Measurements from ENCODE around the gene DACT3. TPM values are rescaled to one million over a fixed set of nuclear protein-coding genes. Genes with fewer than 3 reads are reported as not detected.

Gene DACT3, protein sequence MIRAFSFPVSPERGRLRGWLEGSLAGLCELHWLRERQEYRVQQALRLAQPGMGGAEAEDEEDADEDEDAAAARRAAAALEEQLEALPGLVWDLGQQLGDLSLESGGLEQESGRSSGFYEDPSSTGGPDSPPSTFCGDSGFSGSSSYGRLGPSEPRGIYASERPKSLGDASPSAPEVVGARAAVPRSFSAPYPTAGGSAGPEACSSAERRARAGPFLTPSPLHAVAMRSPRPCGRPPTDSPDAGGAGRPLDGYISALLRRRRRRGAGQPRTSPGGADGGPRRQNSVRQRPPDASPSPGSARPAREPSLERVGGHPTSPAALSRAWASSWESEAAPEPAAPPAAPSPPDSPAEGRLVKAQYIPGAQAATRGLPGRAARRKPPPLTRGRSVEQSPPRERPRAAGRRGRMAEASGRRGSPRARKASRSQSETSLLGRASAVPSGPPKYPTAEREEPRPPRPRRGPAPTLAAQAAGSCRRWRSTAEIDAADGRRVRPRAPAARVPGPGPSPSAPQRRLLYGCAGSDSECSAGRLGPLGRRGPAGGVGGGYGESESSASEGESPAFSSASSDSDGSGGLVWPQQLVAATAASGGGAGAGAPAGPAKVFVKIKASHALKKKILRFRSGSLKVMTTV
- polyA plus RNA-seq (ENCODE audit: insufficient read length in 12 of 12) = 10 to 100 TPM in 10 of 12 donors, 1 to 10 TPM in 1, not detected in 1; 9.8 to 25.7 (median 16.3) TPM
- long read RNA-seq, donor 1, partial matches to known transcripts = 0 of 7 reads
- long read RNA-seq, donor 1, other reads (novel, unspliced or antisense) = 0 of 7 reads
- long read RNA-seq, donor 2, partial matches to known transcripts = 0 of 4 reads
- long read RNA-seq, donor 2, other reads (novel, unspliced or antisense) = 0 of 4 reads
- long read RNA-seq, donor 3, partial matches to known transcripts = 0 of 2 reads
- long read RNA-seq, donor 3, other reads (novel, unspliced or antisense) = 0 of 2 reads
- long read RNA-seq, donor 4, partial matches to known transcripts = 0 of 2 reads
- long read RNA-seq, donor 4, other reads (novel, unspliced or antisense) = 0 of 2 reads
- long read RNA-seq, donor 5, transcript DACT3-202 (4 exons, 2,834 nt) = major isoform, 8 of 8 reads
- long read RNA-seq, donor 5, partial matches to known transcripts = 0 of 8 reads
- long read RNA-seq, donor 5, other reads (novel, unspliced or antisense) = 0 of 8 reads
- long read RNA-seq, donor 6, transcript DACT3-202 (4 exons, 2,834 nt) = major isoform, 5 of 6 reads
- long read RNA-seq, donor 6, partial matches to known transcripts = 0 of 6 reads
- long read RNA-seq, donor 6, other reads (novel, unspliced or antisense) = 0 of 6 reads
- long read RNA-seq, donor 7, partial matches to known transcripts = 0 of 5 reads
- long read RNA-seq, donor 7, other reads (novel, unspliced or antisense) = 0 of 5 reads
- long read RNA-seq, donor 8, partial matches to known transcripts = 0 of 5 reads
- long read RNA-seq, donor 8, other reads (novel, unspliced or antisense) = 0 of 5 reads
- long read RNA-seq, donor 9, partial matches to known transcripts = 0 of 3 reads
- long read RNA-seq, donor 9, other reads (novel, unspliced or antisense) = 0 of 3 reads
- long read RNA-seq, donor 10, partial matches to known transcripts = 0 of 3 reads
- long read RNA-seq, donor 10, other reads (novel, unspliced or antisense) = 0 of 3 reads
- long read RNA-seq, donor 11, partial matches to known transcripts = 0 of 4 reads
- long read RNA-seq, donor 11, other reads (novel, unspliced or antisense) = 0 of 4 reads

DNA sequence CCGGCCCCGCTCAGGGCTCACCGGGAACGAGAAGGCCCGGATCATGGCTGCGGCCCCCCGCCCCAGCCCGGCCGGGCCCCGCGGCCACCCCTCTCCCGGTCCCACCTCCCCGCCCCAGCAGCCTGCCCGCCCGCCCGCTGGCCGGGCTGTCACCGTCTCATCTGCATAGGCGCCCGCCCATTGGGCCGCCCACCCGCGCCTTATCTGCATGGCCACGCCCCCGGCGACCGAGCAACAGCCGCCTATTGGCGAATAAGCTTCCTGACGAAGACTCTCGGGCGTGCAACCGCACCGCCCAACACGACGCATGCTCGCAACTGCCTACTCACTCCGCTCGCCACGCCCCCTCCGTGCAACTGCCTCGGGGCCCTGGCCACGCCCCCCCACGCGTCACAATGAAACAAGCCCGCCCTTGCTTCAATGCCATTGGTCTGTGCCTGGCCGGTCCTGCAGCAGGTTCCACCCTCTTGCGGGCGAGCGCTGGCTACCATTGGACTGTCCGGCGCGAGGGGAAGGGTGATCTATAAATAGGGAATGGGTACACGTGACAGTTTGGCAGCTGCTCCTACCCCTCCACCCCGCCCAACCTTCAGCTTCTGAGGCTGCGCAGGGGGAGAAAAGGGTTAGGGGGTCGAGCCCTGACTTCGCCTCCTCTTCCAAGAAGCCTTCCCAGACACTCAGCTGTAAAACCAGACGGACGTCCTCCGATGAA, at the start of gene DACT3:
TSS of gene DACT3 (minus strand) at position 163 of the 712 bp plus-strand sequence. CDS start at position 45, 118 bp downstream.
- peak; percentile 100 for DNase-seq

DNA sequence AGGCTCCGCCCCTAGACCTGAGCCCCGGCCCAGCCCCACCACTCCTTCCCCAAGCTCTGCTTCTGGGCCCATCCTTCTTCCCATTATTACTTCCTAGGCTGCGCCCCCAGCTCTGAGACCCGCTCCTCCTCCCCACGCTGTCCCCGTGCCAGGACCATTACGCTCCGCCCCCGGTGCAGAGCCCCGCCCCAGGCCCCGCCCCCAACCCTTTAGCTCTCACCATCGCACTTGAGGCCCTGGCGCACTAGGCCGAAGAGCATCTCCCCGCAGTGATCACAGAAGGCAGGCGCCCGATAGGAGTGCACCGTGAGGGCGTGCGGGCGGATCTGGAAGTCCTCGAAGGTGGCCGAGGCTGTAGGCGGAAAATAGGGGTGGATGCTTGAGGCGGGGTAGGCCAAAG, 49.7 kb upstream of the DACT3 start:
- no peak for DNase-seq

DNA sequence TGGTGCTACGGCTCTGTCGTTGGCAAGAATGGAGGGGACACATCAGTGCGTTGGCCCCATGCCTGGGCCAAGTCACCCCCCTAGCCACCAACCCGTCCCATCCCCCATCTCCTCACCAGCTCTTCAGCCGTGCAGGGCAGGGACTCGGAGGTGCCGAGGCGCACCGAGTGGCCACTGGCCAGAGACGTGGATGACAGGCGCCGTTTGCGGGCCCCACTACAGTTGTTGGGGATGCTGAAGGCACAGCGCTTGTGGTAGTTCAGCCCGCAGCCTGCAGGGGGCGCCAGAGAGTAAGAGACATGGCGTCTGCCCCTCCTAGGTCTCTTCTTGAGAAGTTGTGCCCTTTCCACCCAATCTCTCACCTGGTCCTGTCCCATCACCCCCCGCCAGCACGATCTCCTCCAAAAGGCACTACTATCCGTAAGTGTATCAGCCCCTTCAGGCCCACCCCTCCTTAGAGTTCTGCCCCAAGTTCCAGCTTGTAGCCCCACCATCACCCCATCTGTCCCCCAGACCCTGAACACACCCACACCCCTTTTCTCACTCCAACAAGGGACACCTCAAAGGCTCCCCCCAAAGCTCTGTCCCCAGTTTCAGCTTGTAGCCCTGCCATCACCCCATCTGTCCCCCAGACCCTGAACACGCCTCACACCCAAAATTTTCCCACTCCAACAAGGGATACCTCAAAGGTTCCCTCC, 43.5 kb upstream of the DACT3 start:
- DNase-seq = no peak

DNA sequence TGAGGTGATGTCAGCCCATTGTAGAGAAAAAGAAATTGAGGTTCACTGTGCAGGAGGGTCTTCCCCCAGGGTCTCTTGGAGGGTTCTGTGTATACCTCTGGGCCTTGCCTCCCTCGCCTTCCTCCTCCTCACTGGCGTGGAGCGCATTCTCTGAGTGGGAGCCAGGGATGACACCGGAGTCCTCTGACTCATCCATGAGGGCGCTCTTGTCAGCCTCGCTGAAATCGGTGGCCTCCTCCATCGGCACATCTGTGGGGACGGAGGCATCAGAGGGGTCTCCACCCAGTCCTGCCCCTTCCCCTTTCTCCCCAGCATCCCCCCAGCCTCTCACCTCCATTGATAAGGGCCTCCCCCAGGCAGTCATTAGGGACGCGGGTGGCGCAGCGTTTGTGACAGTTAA, 39.7 kb upstream of the DACT3 start:
- no peak for DNase-seq

DNA sequence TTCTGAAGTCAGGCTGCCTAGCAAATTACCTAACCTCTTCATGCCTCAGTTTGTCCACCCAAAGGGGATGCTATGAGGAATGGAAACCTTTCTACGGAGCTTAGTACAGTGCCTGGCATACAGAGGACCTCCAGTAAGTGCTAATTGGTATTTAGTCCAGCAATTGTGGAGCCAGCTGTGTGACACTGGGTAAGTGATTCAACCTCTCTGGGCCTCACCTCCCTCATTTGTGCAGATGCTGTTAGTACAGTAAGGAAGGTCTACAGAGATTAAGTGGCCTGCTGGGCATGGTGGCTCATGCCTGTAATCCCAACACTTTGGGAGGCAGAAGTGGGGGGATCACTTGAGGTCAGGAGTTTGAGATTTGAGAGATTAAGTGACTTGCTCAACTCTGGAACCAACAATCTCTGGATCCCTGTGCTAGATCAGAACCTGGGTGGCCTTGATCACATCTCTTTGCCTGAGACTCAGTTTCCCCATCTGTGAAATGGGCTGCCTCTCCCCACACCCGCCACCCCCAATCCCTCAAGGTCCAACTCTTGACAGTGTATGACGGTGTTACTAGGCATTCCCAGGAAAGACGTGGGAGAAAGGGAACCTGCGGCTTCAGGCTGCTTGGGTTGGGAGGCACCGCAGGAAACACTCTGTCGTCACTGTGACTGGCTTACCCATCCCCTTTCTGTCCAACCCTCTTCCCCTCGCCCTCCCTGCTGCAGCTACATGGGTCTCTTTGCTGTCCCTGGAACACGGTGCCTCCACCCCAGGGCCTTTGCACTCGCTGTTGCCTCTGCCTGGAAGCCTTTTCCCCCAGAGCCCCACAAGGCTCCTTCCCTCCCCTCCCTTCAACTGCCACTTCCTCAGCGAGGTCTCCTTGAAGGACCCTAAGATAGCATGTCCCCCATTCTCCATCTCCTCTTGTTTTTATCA, 37.7 kb upstream of the DACT3 start:
- no peak for DNase-seq

DNA sequence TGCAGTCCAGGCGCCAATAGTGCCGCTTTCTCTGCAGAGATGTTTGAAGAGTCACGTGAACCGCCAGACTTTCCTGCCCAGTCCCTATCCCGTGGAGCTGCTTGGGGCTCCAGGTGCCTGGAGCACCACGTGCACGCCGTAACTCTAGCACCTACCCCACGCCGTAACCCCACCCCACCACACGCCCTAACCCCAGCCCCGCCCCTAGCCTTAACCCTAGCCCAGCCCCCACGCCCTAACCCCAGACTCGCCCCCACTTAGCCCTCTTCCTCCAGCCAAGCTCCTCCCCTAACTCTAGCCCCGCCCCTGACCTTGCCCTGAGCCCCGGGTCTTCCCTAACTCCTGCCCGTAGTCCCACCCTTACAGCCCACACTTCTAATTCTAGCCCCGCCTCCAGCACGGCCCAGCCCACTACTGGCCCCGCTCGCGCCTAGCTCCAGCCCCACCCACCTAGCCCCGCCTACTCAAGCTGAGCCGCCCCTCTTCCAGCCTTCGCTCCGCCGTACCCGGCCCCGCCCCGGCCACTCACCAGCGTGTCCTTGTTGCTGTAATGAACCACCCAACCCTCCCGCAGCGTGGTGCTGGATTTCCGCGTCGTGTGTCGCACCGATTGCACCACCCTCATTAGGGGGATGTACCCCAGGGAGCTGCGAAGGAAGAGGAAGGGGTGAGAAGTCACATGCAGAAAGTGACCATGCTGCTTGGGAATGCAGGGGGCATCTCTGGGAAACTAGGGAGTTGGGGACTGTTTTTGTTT, 36.4 kb upstream of the DACT3 start:
- DNase-seq = peak; percentile 59

DNA sequence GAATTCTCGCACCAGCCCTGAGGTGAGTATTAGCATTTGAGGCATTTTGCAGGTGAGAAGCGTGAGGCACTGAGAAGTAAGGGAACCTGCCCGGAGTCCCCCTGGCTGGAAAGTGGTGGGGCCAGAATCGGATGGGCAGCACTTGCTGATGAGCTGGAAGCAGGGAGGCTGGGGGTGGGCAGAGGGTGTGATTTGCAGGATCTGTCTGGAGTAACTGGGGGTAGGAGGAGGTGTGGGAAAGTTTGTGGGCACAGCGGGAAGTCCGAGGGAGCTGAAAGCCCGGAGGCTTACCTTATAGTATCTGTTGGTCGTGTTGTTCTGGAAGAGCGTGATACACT, 35.9 kb upstream of the DACT3 start:
- DNase-seq = no peak

DNA sequence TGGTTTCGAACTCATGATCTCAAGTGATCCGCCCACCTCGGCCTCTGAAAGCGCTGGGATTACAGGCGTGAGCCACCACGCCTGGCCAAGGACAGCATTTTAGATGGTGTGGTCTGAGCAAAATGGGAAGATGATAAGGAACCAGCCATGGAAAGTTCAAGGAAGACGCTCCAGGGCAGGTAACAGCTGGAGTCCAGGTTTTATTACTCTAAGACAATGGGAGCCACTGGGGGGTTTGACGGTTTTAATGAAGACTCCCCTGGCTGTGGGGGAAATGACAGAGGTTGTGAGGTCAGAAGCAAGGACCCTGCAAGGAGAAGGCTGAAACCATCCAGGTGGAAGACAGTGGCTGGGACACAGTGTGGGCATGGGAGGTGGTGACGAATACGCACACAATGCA, 35.1 kb upstream of the DACT3 start:
- DNase-seq = no peak

DNA sequence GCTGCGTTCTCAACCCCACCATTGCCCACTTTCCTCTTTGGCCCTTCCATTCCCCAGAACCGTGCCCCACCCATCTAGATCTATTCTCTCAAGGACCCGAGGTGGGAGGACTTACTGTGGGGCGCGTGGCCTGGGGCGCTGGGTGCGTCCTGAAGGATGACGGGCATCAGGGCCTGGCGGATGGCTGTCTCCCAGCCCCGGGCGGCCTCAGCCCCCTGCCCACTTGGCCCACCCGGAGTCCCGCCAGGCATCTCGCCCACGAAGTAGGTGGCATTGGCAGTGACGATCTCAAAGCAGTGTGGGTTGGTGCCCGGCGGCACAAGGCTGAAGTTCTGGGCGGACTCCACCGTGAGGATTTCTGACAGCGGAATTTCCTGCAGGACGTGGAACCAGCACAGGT, 32.8 kb upstream of the DACT3 start:
- DNase-seq = no peak

DNA sequence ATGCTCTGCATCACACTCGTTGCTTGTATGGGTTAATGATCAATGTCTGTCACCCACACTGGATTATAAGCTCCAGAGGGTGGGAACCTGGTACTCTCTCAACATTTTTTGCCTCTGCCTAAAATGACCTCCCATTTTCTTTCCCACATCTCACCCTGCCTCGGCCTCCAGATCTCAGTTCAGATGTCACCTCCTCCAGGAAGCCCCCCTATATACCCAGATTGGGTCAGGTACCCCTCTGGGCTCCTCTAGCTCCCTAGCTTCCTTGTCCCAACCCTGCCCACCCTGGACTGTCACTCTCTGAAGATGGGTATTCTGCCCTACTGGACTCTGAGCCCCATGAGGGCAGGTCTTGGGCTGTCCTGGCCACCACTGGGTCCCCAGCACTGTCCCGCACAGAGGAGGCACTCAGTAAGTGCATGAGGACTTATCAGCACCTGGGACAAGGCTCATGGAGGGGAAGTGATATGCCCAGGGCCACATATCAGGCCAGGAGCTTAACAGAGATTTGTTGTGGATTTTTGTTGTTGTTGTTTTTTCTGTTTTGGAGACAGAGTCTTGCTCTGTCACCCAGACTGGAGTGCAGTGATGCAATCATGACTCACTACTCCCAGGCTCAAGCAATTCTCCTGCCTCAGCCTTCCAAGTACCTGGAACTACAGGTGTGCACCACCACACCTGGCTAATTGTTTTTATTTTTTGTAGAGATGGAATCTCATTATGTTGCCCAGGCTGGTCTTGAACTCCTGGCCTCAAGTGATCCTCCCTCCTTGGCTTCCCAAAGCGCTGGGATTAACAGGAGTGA, 32.1 kb upstream of the DACT3 start:
- DNase-seq = no peak

DNA sequence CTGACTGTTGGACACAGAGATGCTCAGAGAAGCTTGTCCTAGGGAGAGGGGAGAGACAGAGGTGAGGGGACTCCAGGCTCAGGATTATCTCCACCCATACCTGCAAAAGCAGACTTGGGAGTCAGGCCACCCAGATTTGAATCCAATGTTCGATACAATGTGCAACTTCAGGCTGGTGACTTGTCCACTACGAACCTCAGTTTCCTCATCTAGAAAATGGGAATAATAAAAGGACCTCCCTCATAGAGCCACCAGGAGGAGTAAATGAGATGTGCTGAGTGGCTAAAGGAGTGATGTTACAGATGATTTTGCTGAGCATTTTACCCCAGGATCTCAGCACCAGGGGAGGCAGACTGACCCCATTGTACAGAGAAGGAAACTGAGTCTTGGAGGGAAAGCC, 31.0 kb upstream of the DACT3 start:
- DNase-seq = no peak

DNA sequence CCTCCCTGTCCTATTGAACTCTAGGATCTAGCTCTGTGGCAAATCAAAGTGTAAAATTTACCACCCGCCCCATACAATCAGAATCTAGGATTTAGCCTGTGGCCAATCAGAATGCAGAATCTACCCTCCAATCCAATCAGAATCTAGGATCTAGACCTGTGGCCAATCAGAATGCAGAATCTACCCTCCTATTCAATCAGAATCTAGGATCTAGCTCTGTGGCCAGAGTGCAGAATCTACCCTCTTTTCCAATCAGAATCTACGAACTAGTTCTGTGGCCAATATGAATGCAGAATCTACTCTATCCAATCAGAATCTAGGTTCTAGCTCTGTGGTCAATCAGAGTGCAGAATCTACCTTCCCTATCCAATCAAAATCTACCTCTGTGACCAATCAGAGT, 30.1 kb upstream of the DACT3 start:
- no peak for DNase-seq

DNA sequence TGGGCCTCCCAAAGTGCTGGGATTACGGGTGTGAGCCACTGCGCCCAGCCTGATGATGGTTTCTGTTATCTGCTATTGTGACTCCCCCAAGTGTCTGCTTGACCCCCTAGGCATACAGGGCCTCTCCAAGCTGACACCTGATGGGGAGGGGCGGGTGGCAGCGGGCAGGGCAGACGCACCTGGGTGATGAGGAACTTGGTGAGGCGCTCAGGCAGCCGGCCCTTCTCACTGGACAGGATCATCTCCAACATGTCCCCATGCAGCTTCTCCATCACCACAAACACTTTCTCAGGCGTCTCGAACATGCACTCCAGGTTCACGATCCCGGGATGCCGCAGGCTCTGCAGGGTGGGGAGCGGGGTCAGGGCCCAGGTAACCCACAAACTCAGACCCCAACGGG, 28.4 kb upstream of the DACT3 start:
- DNase-seq = no peak

DNA sequence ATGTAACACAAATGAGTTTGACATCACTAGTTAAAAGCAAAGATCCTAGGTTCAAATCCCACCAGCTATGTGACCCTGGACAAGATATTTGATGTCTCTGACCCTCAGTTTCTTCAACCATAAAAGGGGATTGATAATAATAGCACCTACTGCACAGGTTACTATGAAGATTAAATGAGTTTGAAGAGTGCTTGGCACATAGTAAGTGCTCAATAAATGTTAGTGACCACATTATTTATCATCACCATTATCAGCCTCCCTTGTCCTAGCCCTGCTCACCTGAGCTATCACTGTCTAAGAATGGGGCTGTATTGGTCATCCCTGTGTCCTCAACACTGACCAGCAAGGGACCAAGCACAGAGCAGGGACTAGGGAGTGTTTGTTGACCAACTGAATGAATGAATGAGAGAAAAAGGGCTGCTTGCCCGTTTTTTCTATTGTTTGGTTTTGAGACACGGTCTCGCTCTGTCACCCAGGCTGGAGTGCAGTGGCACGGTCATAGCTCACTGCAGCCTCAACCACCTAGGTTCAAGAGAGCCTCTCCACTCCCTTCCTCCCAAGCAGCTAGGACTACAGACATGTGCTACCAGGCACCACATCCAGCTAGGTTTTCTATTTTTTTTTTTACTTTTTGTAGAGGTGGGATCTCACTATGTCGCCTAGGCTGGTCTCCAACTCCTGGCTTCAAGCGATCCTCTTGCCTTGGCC, 26.6 kb upstream of the DACT3 start:
- no peak for DNase-seq

DNA sequence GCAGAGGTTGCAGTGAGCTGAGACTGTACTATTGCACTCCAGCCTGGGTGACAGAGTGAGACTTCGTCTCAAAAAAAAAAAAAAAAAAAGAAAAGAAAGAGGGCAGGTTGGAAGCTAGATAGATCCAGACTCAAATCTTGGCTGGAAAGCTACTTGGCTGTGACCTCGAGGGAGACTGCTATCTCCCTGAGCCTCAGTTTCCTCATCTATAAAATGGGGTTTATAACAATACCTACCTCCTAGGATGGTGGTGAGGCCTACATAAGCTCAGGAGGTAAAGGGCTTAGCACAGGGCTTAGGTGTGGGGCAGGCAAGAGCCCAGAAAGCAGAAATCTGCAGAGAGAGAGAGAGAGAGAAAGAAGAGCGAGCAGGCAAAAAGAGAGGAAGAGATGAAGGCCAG, 24.2 kb upstream of the DACT3 start:
- no peak for DNase-seq

DNA sequence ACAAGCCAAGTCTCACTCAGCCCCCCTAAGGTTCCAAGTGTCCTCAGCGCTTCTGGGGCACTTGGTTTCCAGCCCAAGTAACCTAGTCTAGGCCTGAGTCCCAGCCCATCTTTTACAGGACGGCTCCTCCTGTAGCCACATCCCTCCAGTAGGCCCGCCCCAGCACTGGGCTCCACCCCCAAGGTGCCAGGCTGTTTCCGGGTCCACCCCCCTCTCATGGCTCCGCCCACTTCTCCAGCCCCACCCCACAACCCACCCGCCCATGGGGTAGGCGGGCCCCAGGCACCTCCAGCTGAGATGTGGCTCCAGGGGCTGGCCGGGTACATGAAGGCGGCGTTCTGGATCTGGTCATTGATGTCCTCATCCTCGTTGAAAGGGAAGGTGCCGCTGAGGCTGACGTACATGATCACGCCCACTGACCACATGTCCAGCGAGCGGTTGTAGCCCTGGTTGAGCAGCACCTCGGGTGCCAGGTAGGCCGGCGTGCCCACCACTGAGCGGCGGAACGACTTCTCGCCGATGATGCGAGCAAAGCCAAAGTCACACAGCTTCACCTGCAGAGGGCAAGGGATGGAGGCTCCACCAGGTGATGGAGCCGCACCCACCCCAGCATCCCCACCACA, 17.2 kb upstream of the DACT3 start:
- DNase-seq = no peak
